ENCODE data around the gene CCDC142.
"Not testable (repeated sequence)": the region's sequence is repeated elsewhere in the genome, so short reads cannot be mapped to it uniquely, and the experiment has no call there.

CCDC142 gene

DNA sequence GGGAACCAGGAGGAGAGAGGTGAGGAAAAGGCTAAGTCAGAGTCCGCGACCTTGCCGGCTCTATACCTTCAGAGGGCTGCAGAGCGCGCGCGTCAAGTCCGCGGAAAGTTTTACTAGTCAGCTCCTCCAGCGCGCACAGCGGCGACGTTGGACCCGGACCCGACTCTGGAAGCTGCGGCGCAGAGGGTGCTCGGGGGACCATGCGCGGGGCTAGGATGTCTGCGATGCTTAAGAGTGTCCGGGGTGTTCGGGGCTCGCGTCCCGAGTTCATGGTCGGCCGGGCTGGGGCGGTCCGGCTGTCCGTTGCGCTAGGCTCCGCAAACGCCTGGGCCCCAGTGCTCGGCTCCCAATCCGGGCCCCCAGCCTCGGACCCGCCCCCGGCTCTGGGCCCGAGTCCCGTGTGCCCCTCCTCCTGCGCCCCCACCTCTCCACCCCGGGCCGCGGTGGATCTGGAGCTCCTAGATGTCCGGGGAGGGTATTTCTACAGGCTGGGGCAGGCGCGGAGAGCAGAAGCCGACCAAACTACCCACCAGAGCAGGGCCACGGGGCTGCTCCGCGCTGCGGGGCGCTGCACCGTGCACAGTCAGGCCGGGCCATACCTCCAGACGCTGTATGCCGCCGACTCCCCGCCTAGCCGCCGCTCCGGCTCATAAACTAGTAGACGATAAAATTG, 16.6 kb upstream of the CCDC142 start, which contains the start of gene LBX2:
Gene LBX2 (minus strand): TSS at position 337 of the 673 bp plus-strand sequence. CDS start 66 bp downstream, at position 271.
- peak; percentile 49 for DNase-seq

DNA sequence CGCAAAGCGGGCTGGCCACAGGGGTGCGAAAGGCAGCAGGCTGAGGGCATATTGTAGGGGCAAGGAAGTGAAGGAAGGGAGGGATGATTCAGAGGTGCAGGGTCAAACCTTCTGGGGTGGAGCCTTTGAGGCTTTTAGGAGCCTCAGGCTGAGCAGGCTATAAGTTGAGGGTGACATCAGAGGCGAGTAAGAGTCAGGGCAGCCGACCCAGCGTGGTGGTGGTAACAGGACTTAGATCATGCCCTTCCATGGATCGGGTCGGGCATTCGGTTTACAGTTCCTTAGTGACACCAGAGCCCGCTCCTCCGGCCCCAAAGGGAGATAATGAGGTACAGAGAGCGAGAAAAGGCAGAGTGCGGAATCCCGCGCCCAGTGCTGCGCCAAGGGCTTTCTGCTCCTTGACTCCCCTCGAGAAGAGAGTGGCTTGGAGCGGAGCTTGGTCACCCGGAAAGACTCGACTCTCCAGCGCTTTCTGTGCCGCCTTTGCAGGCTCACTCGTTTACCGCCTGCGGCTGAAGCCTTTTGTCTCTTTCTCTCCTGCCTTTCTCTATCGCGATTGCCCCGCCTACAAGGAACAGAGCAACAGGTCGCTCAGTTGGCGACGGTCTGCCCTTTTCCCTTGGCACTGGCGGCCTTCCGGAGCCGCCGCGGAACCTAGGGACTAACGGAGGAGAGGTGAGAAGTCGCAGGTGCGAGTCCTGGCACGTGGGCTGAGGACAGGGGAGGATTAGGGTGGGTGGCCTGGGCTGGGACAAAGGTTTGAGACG, 15.9 kb upstream of the CCDC142 start:
- DNase-seq = no peak

DNA sequence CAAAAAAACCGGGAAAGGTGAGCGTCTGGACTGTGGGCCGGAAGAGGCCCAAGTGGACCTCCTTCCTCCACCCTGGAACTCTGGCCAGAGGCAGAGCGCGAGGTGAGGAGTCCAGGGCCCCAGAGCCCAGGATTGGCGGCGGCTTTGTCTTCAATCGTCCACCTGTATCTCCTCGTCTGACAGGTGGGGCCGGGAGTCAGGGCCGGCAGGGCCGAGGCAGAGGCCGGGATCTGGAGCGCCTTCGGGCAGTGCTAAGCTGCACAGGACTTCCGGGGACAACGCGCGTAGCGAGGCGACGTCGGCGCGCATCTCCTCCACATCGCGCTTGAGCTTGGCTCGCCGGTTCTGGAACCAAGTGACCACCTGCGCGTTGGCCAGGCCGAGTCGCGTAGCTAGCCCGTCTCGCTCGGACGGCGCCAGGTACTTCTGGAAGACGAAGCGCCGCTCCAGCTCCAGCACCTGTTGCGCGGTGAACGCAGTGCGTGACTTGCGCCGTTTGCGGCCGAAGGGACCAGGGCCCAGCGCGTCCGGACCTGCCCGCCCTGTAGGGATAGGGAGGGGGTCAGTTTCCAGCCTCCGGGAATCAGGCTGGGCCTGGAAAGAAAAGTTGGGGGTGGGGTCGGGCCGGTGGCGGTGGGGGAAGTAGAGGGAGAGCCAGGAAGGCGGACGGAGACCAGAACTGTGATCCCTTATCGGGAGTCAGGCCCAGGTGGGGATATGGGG, 15.1 kb upstream of the CCDC142 start:
- DNase-seq = peak; percentile 37

DNA sequence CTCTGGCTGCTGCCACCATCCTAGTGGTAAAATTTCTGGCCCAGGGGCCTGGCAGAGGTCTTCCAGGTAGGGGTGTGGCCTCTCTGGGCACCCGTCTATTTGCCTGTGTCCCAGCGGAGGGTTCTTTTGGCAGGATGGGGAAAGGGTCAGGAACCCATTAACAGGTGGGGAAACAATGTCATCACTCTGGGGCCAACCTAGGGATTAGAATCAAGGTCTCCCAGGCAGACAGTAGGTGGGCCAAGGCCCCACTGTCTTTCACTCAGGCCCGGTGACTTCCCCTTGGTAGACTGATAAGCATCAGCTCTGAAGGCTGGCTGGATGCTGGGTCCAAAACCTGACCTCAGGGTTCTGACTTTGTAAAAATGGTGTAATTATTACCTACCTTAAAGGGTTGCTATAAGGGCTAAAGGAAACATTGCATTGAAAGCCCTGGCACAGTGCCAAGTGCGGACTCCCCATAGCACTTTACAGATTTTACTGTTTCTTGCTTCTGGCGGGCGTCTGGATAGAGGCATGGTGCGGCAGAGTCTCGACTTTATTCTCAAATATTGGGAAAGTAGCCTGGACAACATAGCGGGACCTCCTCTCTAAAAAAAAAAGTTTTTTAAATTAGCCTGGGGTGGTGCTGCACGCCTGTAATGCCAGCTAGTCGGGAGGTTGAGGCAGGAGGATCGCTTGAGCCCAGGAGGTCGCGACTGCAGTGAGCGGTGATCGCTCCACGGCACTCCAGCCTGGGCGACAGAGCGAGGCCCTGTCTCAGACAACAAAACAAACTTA, 14.4 kb upstream of the CCDC142 start:
- DNase-seq = no peak

DNA sequence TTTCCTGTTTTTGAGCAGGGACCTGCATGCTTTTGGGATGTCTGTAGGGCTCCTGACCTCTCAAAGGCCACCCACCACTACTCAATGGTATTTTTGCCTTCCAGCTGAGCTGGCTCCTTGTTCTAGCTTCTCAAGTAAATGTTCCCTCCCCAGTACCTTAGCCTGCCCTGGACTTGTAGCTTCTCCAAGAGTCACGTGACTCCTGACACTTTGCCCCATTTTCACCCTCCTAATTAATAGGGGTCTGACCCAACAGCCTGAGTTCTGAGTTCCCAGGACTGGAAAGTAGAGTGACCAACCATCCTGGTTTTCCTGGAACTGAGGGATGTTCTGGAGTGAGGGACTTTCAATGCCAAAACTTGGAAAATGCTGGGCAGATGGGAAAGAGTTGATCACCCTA, 12.6 kb upstream of the CCDC142 start:
- DNase-seq = no peak

DNA sequence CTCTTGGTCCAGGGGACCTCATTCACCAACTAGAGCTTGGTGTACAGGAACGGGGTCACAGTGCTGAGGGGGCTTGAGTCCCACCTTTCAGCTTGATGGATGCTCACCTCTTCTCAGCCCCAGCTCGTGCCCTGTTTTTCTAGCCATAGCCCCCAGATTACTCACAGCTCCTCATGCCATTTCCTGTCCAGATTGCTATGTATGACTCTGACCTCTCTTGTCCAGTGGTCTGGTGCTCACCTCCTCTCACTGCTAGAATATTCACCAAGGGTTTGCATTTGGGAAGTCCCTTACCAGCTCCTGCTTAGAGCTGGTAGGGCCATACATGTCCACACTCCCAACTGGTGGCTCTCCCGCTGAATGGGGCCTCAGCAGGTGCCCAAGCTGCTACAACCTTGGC, 10.7 kb upstream of the CCDC142 start:
- no peak for DNase-seq

DNA sequence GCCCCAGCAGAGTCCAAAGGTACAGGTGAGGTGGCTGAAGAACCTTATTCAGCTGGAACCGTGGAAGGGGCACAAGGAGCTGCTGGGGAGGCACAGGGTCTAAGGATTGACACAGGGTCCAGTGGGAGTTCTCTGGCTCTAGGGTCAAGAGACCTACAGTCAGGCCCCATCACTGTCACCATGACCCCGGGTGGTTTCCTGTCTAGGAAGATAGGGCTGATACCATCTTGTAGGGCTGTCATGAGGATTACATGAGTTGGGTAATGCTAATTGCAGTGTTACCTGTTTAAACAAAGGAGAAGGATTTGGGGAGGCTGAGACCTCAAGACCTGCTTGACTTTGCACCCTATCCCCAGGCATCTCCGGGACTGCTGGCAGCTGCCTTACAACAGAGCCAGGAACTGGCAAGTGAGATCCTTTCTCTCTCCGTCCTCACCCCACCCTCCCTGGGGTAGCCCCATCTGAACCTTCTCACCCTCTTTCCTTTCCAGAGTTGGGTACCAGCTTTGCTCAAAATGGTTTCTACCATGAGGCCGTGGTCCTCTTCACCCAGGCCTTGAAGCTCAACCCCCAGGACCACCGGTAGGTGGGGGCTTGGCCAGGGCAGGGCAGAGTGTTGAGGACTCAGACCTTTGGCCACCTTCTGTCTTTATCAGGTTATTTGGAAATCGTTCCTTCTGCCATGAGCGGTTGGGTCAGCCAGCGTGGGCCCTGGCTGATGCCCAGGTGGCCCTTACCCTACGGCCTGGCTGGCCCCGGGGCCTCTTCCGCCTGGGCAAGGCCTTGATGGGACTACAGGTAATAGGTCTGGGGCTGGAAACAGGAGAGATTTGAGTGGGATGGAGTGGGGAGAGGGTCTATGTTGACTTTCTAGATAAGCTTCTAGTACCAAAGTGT, 9.1 kb upstream of the CCDC142 start:
- DNase-seq = no peak

DNA sequence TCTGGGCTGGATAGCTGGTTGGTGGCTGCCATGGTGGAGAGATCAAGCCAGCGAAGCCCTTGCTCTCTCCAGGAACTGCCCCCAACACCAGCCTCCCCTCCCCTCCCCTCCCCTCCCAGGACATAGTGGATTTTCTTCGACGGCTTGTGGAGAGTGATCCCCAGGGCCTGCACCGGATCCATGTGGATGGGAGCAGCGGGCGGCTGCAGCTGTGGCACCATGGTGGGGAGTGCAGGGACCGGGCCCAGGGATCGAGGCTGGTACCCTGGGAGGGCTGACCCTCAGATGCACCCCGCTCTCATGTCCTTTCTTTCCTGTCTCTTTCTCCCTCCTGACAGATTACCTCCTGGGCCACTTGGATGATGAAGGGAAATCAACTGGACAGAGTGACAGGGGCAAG, 7.1 kb upstream of the CCDC142 start:
- DNase-seq = no peak

DNA sequence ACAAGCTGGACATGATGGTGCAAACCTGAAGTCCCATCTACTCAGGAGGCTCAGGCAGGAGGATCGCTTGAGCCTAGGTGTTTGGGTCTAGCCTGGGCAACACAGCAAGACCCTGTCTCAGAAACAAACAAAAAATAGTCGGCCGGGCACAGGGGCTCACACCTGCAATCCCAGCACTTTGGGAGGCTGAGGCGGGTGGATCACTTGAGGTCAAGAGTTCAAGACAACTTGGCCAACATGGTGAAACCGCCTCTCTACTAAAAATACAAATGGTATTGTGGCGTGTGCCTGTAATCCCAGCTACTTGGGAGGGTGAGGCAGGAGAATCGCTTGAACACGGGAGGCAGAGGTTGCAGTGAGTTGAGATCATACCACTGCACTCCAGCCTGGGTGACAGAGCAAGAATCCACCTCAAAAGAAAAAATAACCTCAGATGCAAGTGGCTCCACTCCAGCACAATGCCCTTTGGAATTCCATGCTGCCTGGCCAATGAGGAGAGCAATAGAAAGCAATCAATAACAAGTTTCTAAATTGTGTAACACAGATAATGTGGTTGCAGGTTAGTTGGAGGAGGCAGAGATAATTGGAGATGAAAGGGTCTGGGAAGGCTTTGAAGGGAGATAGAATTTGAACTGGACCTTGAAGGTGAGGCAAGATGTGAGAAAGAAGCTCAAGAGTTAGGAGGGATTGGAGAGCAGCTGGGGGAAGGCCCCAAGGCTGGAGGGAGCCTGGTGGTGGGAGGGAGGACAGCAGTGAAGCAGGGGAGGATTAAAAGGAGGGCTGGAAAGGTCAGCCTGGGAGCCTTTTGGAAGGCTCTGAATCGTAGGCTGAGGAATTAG, 6.1 kb upstream of the CCDC142 start:
- no peak for DNase-seq

DNA sequence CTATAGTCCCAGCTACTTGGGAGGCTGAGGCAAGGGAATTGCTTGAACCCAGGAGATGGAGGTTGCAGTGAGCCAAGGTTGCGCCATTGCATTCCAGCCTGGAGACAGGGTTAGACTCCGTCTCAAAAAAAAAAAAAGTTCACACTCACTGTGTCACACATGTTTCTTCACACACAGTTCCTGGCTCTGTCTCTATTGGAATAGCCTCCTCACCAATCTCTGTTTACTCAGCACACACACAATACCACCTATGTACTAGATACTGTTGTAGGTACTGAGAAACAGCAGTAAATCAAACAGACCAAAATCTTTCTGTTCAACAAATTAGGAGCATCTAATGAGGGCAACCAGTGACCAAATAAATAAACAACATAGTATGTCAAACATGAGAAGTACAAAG, 3.3 kb upstream of the CCDC142 start:
- no peak for DNase-seq

DNA sequence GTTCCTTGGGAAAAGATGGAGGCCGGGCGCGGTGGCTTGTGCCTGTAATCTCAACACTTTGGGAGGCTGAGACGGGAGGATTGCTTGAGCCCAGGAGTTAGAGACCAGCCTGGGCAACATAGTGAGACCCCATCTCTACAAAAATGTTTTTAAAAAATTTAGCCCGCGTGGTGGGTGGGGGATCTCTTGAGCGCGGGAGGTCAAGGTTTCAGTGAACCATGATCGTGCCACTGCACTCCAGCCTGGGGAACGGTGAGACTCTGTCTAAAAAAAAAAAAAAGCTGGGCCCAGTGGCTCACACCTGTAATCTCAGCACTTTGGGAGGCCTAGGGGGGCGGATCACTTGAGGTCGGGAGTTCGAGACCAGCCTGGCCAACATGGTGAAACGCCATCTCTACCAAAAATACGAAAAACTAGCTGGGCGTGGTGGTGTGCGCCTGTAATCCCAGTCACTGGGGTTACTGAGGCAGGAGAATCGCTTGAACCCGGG, 922 bp upstream of the CCDC142 start:
- not testable (repeated sequence) for DNase-seq

DNA sequence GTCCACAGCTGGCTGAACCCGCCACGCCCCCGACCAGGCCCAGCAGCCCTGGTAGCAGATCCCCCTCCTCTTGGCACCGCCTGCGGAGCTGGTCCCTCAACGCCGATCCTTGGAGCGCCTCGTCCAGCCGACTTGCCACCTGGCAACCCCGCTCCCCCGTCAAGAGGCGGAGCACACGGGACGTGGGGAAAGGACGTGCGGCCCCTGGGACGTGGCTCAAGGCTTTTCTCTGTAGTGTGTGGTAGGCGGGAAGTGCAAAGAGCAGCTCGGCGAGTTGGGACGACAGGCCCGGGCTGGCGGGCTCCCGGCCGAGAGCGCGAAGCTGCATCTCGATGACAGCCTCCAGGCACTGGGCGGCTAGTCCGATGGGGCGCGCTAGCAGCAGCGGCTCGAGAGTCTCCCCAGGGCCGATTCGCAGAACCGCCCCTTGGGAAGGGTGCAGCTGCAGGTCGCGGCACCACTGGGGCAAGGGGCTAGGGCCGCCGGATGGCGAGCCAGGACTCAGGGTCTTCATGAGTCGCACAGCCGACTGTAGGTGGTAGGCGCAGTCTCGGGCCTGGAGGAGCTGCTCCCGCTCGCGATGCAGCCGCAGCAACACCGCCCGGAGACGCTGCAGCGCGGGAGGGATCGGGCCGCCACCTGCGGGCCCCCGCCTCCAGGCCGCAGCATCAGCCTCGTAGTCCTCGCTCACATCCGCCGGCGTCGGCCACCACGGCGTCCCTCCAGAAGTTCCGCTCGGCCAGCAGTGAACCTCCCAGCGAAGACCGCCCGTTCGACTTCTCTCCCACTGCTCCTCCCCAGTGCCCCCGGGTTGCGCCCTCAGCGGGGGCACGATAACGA, 617 bp downstream of the CCDC142 start:
- DNase-seq = peak; percentile 54

DNA sequence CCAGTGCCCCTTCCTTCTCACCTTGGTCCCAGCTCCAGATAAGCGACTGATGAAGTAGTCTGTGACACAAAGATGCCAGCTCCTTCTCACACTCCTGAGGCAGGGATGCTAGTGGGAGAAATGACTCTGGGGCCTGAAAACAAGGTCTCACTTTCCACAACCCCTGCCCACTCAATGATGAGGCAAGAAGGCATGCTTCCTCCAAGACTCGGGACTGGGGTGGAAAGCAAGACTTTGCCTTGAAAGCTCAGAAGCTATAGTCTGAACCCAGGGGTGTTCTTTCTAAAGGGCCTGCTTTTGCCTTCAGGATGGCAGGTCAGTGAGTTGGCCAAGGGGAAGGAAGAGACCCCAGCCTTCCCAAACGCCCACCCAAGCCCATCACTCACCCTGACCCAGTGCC, 1.4 kb downstream of the CCDC142 start:
- no peak for DNase-seq

DNA sequence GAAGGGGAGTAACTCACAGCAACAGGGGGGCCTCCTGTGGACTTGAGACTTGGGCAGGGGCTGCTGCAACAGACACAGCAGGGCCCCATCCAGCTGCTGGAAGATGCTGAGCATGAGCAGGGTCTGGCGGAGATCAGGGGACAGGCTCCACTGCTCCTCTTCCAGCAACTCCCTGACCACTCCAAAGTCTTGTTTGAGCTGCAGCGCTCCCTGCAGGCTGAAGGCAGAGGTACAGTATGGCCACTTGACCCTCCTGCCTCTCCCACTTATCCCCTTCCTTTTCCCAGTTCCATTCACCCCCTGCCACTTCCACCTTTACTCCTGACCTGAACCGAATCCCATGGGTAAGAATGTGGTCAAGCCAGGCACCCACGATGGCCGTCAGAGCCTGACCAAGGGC, 7.9 kb downstream of the CCDC142 start:
- no peak for DNase-seq

DNA sequence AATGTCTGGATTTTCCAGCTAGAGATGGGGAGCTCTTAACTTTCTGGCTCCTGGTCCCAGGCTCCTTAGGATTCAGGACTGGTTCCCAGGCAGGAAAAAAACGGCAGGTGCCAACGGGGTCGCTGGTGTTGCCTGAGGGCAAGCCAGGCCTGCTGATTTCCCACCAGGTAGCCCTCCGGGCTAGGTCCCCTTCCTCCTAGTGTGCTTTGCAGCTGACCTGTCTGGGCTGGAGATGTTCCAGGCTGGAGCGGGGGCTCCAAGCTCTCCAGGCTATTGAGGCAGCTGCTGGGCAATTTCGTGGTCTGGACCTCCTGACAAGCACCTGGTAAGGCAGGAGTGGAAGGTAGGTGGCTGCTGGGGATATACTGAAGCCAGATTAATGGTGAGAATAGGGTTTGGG, 8.3 kb downstream of the CCDC142 start:
- no peak for DNase-seq

DNA sequence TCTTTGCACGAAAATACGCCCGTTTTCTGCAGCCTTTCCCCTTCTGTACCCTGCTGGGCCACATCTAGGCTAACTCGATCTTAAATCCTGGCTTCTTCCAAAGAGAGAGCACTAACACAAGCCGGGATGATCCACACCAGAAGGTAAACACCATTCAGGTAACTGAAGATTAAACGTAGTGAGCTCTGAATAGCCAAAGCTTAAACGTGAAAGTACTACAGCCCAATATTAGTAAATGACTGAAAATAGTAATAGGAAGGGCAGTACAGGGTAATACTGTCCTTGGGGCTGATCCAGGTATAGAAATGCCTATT, 9.9 kb downstream of the CCDC142 start:
- no peak for DNase-seq

DNA sequence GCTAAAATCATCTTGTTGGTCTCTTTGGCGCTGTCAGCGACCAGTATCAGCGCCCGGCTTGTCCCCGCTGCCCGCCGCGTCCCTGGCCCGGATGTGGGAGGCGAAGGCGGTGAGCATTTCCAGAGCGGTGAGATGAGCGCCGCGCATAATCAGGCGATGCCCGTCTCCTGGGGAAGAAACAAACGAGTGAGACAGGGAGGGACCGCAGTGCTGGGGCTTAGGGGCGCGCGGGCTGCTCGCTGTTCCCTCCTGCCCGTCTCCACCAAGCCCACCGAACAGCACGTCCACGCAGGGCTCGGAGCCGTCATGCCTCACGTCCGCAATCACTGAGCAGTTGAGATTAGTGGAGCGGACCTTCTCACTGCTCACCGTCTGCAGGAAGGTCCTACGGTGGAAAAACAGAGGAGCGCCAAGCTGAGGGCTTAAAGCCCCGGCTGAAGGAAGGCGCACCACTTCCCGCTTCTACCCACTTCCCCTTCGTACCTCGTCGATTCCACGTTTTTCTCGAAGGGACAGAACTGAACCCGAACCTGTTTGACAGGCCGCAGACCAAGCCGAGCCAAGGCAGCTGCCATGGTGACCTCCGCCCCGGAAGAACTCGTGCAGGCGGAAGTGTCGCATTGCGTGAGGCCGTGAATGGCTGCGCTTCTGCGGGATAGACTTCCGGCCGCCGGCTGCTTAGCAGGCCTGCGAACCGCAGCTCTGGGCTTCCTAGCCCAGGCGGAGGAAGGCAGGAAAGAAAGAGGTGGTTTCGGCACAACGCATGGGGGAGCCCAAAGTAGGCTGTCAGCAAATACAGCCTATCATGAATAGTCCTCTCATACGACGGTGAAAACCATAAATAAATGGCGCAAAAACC, 10.5 kb downstream of the CCDC142 start, which contains the start of gene MRPL53:
Gene MRPL53 (minus strand): TSS at position 595 of the 859 bp plus-strand sequence. CDS start 20 bp downstream, at position 575.
- peak; percentile 98 for DNase-seq

DNA sequence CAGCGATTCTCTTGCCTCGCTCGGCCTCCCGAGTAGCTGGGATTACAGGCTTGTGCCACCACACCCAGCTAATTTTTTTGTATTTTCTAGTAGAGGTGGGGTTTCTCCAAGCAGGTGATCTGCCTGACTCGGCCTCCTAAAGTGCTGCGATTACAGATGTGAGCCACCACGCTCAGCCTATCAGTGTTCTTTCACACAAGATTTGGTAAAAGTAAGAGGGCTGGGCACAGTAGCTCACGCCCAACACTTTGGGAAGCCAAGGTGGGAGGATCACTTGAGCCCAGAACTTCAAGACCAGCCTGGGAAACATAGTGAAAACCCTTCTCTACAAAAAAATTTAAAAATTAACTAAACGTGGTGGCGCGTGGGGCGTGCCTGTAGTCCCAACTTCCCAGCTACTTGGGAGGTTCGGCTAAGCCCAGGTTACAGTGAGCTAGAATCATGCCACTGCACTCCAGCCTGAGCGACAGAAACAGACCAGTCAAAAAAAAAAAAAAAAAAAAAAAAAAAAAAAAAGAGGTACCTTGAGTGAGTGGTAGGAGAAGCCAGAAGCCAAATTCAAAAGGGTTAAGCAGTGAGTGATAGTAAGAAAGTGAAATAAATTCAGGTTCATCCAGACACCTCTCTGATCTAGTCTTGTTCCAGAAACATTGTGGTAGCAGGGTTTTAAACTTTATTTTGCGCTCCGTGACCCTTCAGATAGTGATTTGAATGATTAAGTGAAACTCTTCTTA, 11.3 kb downstream of the CCDC142 start:
- no peak for DNase-seq
